Measurements from ENCODE around the gene SF3A2.

DNA sequence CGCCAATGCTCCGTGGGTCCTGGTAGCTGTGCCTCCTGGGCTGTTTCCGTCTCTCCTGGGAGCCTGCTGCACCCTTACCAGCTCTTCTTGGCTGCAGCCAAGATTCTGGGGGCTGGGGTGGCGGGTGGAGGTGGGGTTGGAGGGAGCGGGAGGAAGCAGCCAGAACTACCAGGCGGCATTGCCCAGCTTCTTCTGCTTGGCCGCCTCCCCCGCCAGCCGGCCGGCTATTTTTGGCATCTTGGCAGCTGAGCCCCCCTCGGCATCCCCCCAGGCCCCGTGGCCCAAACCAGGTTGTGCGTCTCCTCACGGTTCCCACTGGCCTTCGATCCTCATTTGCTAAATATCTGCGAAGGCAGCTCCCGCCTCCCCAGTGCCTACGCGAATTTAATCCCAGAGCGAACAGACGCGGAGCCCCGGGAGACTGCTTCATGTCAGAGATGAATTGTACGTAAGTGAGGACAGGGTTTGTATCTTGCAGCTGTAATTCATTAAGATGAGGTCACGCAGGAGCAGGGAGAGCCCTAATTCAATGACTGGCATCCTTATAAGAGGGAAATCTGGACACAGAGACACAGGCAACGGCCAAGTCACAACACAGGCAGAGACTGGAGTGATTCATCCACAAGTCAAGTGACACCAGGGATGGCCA lies 58.2 kb downstream of the SF3A2 start:
- no peak for TF ChIP-seq CTCF (IDR thresholded peaks at IDR 0.05; ENCODE audit: low read depth, low read length)
- no peak for TF ChIP-seq POLR2A (IDR thresholded peaks at IDR 0.05; ENCODE audit: extremely low read depth, insufficient read length)
- TF ChIP-seq, protein P1, sequence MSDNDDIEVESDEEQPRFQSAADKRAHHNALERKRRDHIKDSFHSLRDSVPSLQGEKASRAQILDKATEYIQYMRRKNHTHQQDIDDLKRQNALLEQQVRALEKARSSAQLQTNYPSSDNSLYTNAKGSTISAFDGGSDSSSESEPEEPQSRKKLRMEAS (IDR thresholded peaks at IDR 0.05; ENCODE audit: low read depth, low read length) = no peak
